MCF 10A (cell line): ENCODE measurements around the gene BCL2. TPM values are rescaled to one million over a fixed set of nuclear protein-coding genes. Genes with fewer than 3 reads are reported as not detected.

Experiments
- BruUV-seq: library from RNA; stranded (reverse); fragments of 400-500 nt; replicated peaks from 2 replicates; lab custom pipeline; 2021; lab: Mats Ljungman, UMichigan
- CTCF ChIA-PET: fragments of 300-600 bp; sonication (Branson Sonifier 250); formaldehyde crosslinking; extraction: SDS; loops from one replicate; lab custom pipeline; 2021; ENCODE audit warnings: antibody characterized with exemption, inconsistent platforms; lab: Yijun Ruan, JAX
- POLR2A ChIA-PET: fragments of 300-600, 350-650 bp; sonication (Branson Sonifier 250); formaldehyde crosslinking; extraction: SDS; loops from one replicate; lab custom pipeline; 2020; ENCODE audit warnings: antibody characterized with exemption, inconsistent platforms; lab: Yijun Ruan, JAX
- DNase-seq: peaks from one replicate; pipeline ENCODE4 v3.0.0-alpha.2; 2018; ENCODE audit not compliant: unreplicated experiment
- H3K27ac Mint-ChIP-seq: one replicate; pipeline ENCODE4 v1.8.0; 2022; ENCODE audit warnings: mild to moderate bottlenecking, low read depth, mixed read lengths; ENCODE audit not compliant: unreplicated experiment
- H3K27me3 Mint-ChIP-seq: one replicate; pipeline ENCODE4 v1.8.0; 2022; ENCODE audit warnings: mixed read lengths; ENCODE audit not compliant: insufficient read depth, unreplicated experiment
- H3K36me3 Mint-ChIP-seq: one replicate; pipeline ENCODE4 v1.8.0; 2022; ENCODE audit warnings: mild to moderate bottlenecking, moderate library complexity, mixed read lengths; ENCODE audit not compliant: insufficient read depth, unreplicated experiment
- H3K4me1 Mint-ChIP-seq: one replicate; pipeline ENCODE4 v1.8.0; 2022; ENCODE audit warnings: mixed read lengths; ENCODE audit not compliant: insufficient read depth, unreplicated experiment
- H3K4me3 Mint-ChIP-seq: one replicate; pipeline ENCODE4 v1.8.0; 2022; ENCODE audit warnings: mild to moderate bottlenecking, moderate library complexity, mixed read lengths; ENCODE audit not compliant: unreplicated experiment
- H3K9me3 Mint-ChIP-seq: one replicate; pipeline ENCODE4 v1.8.0; 2022; ENCODE audit warnings: mixed read lengths; ENCODE audit not compliant: unreplicated experiment
- intact Hi-C: fragments of 100-400 bp; cut with micrococcal nuclease; formaldehyde crosslinking; loops from 2 replicates; pipeline ENCODE4 v1.14.1; 2022
- total RNA-seq: library from RNA; stranded (reverse); gene quantifications from 2 replicates; pipeline ENCODE4 v1.2.3, GENCODE V29; 2022
- TF ChIP-seq, protein P1 (sequence below): fragments of 200-600 bp; IDR thresholded peaks from one replicate; pipeline ENCODE4 v1.8.0; 2022; ENCODE audit warnings: antibody characterized with exemption, mild to moderate bottlenecking; ENCODE audit not compliant: unreplicated experiment

The BCL2 gene
- total RNA-seq, 1 experiment from 2014 or later, result 3.0 TPM

DNA sequence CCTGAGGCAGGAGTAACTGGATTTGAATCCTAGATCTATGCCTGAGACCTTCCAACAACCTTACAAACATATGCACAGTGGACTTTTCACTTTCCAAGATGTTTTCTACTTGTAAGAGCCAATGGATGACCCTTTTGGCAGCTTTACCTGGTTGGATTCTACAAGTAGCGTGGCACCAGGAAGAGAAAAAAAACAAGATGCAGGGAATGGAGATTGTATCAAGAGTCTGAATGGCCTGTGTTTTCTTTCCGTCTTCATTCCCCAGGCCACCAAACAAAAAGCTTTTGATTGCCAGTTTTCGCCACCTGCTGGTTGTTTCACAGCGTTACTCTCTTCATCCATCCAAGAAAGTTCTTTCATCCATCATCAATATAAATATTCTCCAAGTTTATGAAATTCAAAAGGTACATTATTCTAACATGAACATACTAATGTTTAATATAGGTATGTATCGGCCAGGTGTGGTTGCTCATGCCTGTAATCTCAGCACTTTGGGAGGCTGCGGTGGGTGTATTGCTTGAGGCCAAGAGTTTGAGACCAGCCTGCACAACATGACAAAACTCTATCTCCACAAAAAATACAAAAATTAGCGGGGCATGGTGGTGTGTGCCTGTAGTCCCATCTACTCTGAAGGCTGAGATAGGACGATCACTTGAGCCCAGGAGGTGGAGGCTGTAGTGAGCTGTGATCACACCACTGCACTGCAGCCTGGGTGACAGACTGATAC, 3.5 kb upstream of the BCL2 start:
- no TSS peak for BruUV-seq
- Mint-ChIP-seq H3K9me3 (no peaks in the 10 kb centered on the region), H3K4me3 (no peak overlapping the region), H3K36me3 (peaks cover 10% of the 10 kb centered on the region), H3K4me1 (peaks cover 18% of the 10 kb centered on the region), H3K27ac (peak overlapping the region; percentile 12), H3K27me3 (no peaks in the 10 kb centered on the region)
- ChIA-PET POLR2A (interaction anchor here (0.6 to 5.4 kb wide), 14 partner anchors 9 to 306 kb away, joined by 3 to 17 read pairs (median 4); no protein-coding TSS in a partner anchor), CTCF (interaction anchor here (0.6 to 6.5 kb wide), 37 partner anchors 8 to 314 kb away, joined by 3 to 100 read pairs (median 3); no protein-coding TSS in a partner anchor)
- peak; percentile 80 for DNase-seq
- intact Hi-C loops, result loop anchor here (1.0 to 2.0 kb wide), 4 partner anchors 116 to 307 kb away; no protein-coding TSS in a partner anchor
- TF ChIP-seq, protein P1, sequence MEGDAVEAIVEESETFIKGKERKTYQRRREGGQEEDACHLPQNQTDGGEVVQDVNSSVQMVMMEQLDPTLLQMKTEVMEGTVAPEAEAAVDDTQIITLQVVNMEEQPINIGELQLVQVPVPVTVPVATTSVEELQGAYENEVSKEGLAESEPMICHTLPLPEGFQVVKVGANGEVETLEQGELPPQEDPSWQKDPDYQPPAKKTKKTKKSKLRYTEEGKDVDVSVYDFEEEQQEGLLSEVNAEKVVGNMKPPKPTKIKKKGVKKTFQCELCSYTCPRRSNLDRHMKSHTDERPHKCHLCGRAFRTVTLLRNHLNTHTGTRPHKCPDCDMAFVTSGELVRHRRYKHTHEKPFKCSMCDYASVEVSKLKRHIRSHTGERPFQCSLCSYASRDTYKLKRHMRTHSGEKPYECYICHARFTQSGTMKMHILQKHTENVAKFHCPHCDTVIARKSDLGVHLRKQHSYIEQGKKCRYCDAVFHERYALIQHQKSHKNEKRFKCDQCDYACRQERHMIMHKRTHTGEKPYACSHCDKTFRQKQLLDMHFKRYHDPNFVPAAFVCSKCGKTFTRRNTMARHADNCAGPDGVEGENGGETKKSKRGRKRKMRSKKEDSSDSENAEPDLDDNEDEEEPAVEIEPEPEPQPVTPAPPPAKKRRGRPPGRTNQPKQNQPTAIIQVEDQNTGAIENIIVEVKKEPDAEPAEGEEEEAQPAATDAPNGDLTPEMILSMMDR, result peak; percentile 58

GRCh38 chr18:63322206-63322605, 2.6 kb upstream of the BCL2 start:
- DNase-seq, result peak; percentile 14
- no peak overlapping the region for H3K4me3 Mint-ChIP-seq
- intact Hi-C loops, result loop anchor here (2.0 kb wide), 1 partner anchor 297 kb away; no protein-coding TSS in a partner anchor
- BruUV-seq, result no TSS peak
- POLR2A ChIA-PET, result interaction anchor here (0.6 to 5.4 kb wide), 8 partner anchors 32 to 343 kb away, joined by 3 to 17 read pairs (median 5); no protein-coding TSS in a partner anchor
- peaks cover 10% of the 10 kb centered on the region for H3K36me3 Mint-ChIP-seq
- CTCF ChIA-PET, result interaction anchor here (0.6 to 6.5 kb wide), 23 partner anchors 9 to 307 kb away, joined by 3 to 100 read pairs (median 5); no protein-coding TSS in a partner anchor
- no peaks in the 10 kb centered on the region for H3K27me3 Mint-ChIP-seq
- peaks cover 18% of the 10 kb centered on the region for H3K4me1 Mint-ChIP-seq
- no peaks in the 10 kb centered on the region for H3K9me3 Mint-ChIP-seq
- H3K27ac Mint-ChIP-seq, result peak overlapping the region; percentile 12
- TF ChIP-seq, protein P1, result no peak

DNA sequence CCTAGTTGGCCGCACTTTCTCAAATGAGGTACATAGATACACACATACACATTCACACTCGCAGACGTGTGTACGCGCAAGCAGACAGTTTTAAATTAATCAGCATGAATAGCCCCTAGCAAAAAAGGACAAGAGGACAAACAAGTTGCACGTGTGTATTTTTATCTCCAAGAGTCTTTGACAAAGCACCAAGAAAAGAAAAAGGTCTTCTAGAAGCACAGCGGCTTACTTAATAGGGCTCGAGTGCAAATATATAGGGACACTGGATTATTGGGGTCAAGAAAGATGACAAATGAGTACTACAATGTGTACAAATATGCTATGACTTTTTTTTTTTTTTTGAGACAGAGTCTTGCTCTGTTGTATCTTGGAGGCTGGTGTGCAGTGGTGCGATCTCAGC, 1.7 kb upstream of the BCL2 start:
- no TSS peak for BruUV-seq
- H3K27me3 Mint-ChIP-seq, result no peaks in the 10 kb centered on the region
- no peaks in the 10 kb centered on the region for H3K9me3 Mint-ChIP-seq
- intact Hi-C loops, result no loop called here
- POLR2A ChIA-PET, result interaction anchor here (1.7 to 5.4 kb wide), 2 partner anchors 118 to 304 kb away, joined by 5 to 17 read pairs; no protein-coding TSS in a partner anchor
- H3K27ac Mint-ChIP-seq, result peak overlapping the region; percentile 19
- H3K4me1 Mint-ChIP-seq, result peaks cover 23% of the 10 kb centered on the region
- DNase-seq, result no peak
- H3K4me3 Mint-ChIP-seq, result peak overlapping the region; percentile 96
- peaks cover 10% of the 10 kb centered on the region for H3K36me3 Mint-ChIP-seq
- TF ChIP-seq, protein P1, result no peak
- CTCF ChIA-PET, result interaction anchor here (0.7 to 6.5 kb wide), 7 partner anchors 10 to 306 kb away, joined by 4 to 100 read pairs (median 6); no protein-coding TSS in a partner anchor

DNA sequence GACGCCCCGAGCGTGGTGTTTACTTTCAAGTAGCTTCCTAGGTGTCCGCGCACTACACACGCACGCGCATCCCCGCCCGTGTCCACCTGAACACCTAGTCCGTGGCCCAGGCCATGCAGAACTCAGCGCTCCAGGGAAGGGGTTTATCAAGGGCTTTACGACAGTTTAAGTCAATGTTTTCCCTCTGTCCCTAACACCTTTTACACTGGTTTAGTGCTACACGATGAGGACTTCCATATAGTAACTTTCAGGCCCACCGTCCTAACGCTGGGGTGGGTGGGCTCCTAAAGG, 1.4 kb upstream of the BCL2 start:
- no peaks in the 10 kb centered on the region for H3K27me3 Mint-ChIP-seq
- peak overlapping the region; percentile 96 for H3K4me3 Mint-ChIP-seq
- peak overlapping the region; percentile 19 for H3K27ac Mint-ChIP-seq
- ChIA-PET CTCF (interaction anchor here (0.7 to 6.5 kb wide), 3 partner anchors 193 to 305 kb away, joined by 4 to 100 read pairs (median 6); no protein-coding TSS in a partner anchor), POLR2A (no interaction called here)
- H3K36me3 Mint-ChIP-seq, result peaks cover 10% of the 10 kb centered on the region
- no TSS peak for BruUV-seq
- peaks cover 23% of the 10 kb centered on the region for H3K4me1 Mint-ChIP-seq
- TF ChIP-seq, protein P1, result no peak
- intact Hi-C loops, result no loop called here
- DNase-seq, result no peak
- no peaks in the 10 kb centered on the region for H3K9me3 Mint-ChIP-seq
